GM10248 (cell line): ENCODE measurements around the gene PWWP2A.
"Not testable (repeated sequence)": the region's sequence is repeated elsewhere in the genome, so short reads cannot be mapped to it uniquely, and the experiment has no call there.

Experiments used
- CTCF ChIA-PET: fragments of 300-600 bp; sonication (Branson Sonifier 250); formaldehyde crosslinking; extraction: SDS; loops from one replicate; lab custom pipeline; 2021; ENCODE audit warnings: antibody characterized with exemption; lab: Yijun Ruan, JAX
- POLR2A ChIA-PET: fragments of 350-650 bp; sonication (Branson Sonifier 250); formaldehyde crosslinking; extraction: SDS; loops from one replicate; lab custom pipeline; 2020; ENCODE audit warnings: antibody characterized with exemption; lab: Yijun Ruan, JAX
- DNase-seq: peaks from one replicate; pipeline ENCODE4 v3.0.0; 2012; ENCODE audit errors: extremely low spot score
- CTCF ChIP-seq: IDR thresholded peaks from 2 replicates; pipeline ENCODE4 v1.5.1; 2012; ENCODE audit warnings: mild to moderate bottlenecking, low read depth; ENCODE audit errors: extremely low read depth, missing control alignments, control extremely low read depth

The PWWP2A gene

GRCh38 chr5:160071916-160072315, 47.3 kb downstream of the PWWP2A start:
- ChIA-PET POLR2A (interaction anchor here (0.7 kb wide), 1 partner anchor 9 kb away, joined by 3 read pairs; no protein-coding TSS in a partner anchor), CTCF (interaction anchor here (0.8 to 2.0 kb wide), 7 partner anchors 9 to 50 kb away, joined by 3 to 8 read pairs (median 3); no protein-coding TSS in a partner anchor)
- TF ChIP-seq CTCF, result no peak
- no peak for DNase-seq

- POLR2A ChIA-PET, result no interaction called here
- CTCF ChIA-PET, result interaction anchor here (0.8 to 2.0 kb wide), 7 partner anchors 10 to 50 kb away, joined by 3 to 8 read pairs (median 3); no protein-coding TSS in a partner anchor
- DNase-seq, result no peak
- TF ChIP-seq CTCF, result no peak
Measured at GRCh38 chr5:160071516-160071915, 47.7 kb downstream of the PWWP2A start.

GRCh38 chr5:160069120-160069519, 50.1 kb downstream of the PWWP2A start:
- POLR2A ChIA-PET, DNase-seq: not testable (repeated sequence)
- CTCF ChIA-PET, result interaction anchor here (0.7 to 2.1 kb wide), 3 partner anchors 11 to 52 kb away, joined by 3 to 10 read pairs (median 5); no protein-coding TSS in a partner anchor

- POLR2A ChIA-PET, result no interaction called here
- CTCF ChIA-PET, result interaction anchor here (0.8 to 5.0 kb wide), 4 partner anchors 10 to 46 kb away, joined by 3 to 25 read pairs (median 8); no protein-coding TSS in a partner anchor
- DNase-seq, result no peak
- TF ChIP-seq CTCF, result no peak
Measured at GRCh38 chr5:160064995-160065614, 54.1 kb downstream of the PWWP2A start.

- no peak for TF ChIP-seq CTCF
- ChIA-PET CTCF (interaction anchor here (3.1 to 5.0 kb wide), 2 partner anchors 9 to 16 kb away, joined by 12 to 25 read pairs; no protein-coding TSS in a partner anchor), POLR2A (no interaction called here)
- DNase-seq, result no peak
Measured at GRCh38 chr5:160064417-160064810, 54.8 kb downstream of the PWWP2A start.

GRCh38 chr5:160061770-160062169, 57.5 kb downstream of the PWWP2A start:
- DNase-seq, result no peak
- ChIA-PET POLR2A (no interaction called here), CTCF (interaction anchor here (1.0 to 1.1 kb wide), 2 partner anchors 19 to 334 kb away, joined by 3 to 4 read pairs; no protein-coding TSS in a partner anchor)
- no peak for TF ChIP-seq CTCF

- no peak for TF ChIP-seq CTCF
- CTCF ChIA-PET, result no interaction called here
- POLR2A ChIA-PET, result no interaction called here
- DNase-seq, result no peak
Measured at GRCh38 chr5:160060001-160060400, 59.2 kb downstream of the PWWP2A start.
